Stromal cell of bone marrow (primary cell): ENCODE data around the gene NEURL1B.

Source experiments
- DNase-seq: peaks from one replicate; pipeline ENCODE4 v3.0.0-alpha.2; 2012; ENCODE audit warnings: low read depth

The NEURL1B gene

DNA sequence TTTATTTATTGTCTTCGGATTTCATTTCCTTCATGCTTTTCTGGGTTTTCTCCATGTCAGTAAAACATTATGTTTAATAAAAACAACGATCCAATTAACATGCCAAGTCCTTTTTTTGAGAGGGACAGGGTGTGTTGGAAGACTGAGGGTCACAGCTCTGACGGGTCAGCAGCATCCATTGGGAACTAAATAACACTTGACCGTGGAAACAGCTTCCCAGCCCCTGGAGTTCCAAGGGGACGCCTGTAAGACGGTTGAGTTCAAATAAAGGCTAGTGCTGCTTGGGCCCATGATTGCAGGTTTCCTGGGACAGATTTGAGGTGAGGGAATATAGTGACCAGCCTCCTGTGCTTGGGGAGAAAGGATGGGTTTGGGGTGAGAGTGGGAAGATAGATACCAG, 30.4 kb upstream of the NEURL1B start:
- no peak for DNase-seq

DNA sequence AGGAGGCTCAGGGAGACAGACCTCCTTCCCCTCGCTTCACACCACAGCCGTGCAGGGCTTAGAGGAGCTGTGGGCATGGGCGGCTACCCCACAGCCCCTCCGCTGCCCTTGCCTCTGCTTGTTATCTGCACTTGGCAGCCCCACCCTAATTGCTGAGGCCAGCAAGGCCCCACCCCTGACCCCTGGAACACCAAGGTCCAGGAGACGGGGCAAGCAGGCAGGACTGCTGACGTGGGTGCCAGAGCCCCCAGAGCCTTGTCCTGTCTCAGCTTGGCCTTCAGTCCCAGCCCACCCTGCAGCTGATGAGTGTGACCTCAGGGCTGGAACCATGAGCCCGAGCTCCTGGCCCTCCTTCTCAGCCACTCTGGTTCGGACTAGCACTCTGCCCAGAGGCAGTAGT, 29.1 kb upstream of the NEURL1B start:
- DNase-seq: no peak

DNA sequence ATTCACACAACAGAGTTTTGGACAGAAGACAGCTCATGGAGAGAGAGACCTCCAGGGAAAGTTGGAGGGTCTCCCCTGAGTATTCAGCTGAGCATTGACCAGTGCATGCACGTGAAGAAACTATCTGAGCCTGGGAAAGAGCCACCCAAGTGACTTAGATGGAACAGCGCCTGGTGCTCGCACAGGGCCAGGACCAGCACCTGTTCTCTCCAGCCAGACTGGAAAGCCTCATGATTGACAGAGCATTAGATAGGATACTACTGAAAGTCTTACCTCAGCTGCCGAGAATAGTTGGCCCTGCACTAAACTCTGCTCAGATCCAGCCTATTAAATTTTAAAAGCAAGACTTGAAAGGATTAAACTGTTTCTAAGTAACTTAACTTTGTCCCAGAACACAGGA, 28.3 kb upstream of the NEURL1B start:
- no peak for DNase-seq

DNA sequence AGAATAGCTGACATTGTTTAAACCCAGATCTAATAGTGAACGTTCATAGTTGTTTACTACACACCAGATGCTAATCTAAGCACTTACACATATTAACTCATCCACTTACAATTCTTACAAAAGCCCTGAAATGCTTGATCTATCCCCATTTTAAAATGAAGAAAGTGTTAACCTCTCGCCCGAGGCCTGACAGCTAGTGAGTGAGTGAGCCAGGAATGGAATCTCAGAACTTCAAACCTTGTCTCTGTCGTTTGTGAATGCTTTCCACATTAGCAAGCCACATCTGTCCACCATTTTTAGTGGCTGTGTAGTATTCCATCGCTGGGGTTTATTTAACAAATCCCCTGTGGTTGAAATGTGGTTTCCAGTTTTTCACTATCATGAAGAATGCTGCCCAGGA, 24.9 kb upstream of the NEURL1B start:
- DNase-seq: no peak

DNA sequence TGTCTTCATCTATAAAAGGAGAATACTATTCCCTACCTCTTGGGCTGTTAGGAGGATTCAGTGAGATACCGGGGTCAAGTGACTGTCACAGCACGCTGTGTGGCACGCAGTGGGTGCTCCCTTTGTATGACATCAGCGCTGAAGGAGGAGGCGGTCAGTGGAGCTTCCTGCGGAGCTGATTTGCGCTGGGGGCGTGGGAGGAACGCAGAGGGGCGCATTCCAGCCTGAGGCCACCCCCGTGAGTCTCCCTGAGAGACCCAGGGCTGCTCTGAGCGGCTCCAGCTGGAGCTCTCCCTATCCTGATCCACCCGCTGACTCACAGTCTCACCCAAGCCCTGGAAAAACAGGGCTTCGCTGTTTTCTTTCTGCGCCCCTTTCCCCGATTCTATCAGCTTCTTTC, 24.3 kb upstream of the NEURL1B start:
- no peak for DNase-seq

DNA sequence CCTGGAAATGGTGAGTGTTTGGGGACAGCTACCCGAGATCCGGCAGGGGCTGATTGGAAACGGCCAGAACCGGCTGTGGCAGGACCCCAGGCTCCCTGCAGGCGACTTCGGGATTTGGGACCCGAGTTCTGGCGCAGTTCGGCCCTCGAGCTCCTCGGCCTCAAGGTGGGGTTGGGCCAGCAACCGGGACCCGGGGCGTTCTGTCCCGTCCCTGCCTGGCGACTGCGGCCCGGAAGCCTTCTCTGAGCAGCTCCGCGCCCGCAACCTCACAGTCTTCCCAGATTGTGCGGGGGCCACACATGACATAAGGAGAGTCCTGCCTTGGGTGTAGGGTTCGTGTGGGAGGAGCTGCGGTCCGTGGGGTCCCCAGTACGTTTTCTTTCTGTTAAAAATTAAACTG, 23.2 kb upstream of the NEURL1B start:
- DNase-seq: no peak

DNA sequence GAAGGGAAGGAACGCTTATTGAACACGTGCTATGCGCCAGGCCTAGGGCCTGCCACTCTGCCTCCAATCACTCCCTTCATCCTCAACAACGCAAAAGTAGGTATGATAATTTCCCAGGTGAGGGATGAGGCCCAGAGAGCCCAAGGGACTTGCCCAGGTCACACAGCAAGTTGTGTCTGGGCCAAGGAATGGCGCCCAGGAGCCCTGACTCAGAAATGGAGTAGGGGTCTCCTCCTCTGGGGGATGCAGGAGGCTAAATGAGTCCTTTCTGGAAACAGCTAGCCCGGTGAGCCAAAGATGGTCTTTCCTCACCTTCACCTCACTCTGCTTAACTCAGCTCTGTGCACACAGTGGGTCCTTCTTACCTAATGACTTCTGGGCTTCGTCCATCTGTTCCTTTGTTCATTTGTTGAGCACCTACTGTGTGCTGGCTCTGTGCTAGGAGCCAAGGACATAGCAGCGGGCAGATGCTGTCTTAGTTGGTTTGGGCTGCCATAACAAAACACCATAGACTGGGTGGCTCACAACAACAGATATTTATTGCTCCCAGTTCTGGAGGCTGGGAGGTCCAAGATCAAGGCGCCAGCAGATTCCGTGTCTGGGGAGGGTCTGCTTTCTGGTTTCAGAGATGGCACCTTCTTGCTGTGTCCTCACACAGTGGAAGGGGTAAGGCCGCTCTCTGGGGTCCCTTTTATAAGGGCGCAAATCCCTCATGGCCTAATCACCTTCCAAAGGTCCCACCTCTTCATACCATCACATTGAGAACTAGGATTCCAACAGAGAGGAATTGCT, 22.3 kb upstream of the NEURL1B start:
- DNase-seq: no peak

DNA sequence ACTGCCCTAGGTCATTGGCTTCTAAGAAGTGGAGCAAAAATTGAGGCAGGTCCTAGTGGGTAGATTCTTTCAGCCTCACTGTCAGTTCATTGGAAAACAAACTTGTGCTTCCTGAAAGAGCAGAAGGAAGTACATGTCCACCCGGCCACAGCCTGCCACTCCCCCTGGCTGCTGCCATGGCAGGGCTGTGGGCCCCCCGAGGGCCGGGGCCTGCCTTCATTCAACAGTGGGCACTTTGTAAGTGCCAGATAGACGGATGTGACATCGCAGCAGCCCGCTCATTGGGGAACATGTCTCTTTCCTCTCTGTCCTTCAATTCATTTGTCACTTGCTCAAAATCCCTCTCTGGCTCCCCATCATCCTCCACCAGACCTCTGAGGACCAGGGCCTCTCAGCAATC, 20.6 kb upstream of the NEURL1B start:
- DNase-seq: no peak

DNA sequence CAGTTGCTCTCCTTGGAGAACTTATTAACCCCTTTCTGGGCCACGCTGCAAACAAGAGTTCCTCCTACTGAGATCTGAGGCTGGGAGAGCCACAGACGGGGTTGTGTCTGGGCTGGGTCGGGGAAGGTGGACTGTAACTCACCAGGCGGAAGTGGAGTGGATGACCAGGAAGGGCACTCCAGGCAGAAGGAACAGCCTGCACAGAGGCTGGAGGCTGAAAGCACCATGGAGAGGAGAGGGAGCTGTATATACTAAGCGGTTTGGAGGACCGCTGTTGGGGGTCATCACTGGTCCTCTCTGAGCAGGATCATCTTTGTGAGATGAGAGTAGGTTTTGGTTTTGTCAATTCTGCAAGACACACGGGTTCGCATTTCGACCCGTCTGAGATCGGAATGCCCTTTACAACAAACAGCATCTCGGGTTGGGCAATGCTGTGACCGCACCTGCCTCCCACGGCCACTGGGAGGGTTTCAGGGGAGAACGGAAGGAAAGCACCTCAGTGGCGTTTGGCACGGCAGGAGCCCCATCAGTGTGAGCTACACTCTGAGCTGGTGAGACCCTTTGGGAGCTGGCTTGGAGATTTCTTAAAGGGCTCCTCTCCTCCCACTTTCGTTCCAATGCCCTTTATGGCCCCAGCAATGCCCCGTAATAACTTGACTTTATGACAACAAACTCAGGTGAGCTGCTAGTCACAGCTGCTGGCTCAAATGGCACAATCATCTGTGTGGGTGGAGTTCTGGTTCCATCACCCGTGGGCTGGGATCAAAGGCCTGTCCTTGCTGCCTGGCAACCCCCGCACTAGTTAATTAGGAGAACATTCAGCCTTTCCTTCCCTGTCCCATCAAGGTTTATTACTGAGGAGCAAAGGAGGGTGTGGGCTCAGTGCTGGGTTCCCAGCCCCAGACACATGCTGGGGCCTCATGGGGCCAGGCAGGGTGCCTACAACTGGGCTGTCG, 18.7 kb upstream of the NEURL1B start:
- no peak for DNase-seq

DNA sequence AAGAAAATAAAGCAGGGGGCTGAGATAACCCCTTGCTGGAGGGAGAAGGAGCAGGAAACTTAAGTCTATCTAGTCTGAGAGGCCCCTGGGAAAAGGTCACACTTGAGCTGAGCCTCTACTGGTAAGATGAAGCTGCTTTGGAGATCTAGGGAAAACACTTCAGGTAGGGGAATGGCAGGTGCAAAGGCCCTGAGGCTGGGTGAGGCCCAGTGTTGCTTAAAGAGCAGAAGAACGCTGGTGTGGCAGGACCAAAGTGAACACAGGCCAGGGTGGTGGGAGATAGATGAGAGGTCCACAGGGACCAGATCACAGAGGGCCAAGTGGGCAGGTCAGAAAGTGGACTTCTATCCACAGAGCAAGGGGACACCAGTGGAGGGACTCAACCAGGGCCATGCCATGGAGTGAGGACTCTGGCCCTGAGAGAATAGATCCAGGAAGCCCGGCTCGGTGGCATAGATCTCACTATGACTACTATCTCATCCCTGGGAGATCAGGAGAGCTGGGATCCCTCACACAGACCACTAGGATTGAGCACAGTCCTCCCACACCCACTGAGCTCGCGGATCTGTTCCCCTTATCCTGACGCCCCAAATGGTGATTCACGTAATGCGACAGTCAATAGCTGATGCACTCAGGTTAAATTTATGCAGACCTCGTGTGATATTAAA, 17.6 kb upstream of the NEURL1B start:
- DNase-seq: no peak

DNA sequence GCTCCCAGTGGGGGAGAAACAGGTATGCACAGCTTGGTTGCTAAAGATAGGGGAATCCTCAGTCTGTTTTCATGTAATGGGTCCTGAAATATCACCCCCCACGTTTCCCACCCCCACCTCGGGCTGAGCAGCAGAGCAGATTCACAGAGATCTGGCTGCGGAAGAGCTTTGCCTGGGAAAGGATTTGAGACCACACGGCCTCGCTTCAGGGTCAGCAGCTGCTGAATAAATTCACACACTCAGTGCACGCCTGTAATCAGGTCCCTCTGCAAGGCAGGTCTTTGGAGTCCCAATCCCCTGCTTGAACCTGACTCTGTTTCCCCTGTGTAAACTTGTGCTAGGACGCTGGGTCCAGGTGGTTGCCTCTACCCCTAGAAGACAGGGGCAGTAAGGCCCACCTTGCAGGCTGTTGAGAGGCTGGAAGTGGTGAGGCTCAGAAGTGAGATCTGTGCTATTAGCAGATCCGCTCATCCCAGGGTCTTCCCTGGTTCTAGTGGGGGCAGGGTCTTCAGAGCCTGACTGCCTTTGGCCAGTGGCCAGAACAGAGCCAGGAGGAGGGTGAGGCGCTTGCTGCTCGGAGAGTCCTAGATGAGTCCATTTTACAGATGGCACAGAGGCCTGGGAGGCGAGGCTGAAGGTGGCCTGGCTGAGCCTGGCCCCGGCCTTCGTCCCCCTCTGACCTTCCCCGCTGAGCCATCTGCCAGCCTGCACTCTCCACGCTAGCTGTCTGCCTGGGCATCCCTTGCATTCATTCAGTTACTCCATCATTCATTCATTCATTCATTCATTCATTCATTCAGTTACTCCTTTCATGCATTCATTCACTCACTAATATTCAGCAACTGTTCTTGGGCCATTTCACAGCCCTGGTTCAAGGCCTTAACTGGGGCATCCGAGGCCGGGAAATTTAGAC, 16.7 kb upstream of the NEURL1B start:
- DNase-seq: no peak

DNA sequence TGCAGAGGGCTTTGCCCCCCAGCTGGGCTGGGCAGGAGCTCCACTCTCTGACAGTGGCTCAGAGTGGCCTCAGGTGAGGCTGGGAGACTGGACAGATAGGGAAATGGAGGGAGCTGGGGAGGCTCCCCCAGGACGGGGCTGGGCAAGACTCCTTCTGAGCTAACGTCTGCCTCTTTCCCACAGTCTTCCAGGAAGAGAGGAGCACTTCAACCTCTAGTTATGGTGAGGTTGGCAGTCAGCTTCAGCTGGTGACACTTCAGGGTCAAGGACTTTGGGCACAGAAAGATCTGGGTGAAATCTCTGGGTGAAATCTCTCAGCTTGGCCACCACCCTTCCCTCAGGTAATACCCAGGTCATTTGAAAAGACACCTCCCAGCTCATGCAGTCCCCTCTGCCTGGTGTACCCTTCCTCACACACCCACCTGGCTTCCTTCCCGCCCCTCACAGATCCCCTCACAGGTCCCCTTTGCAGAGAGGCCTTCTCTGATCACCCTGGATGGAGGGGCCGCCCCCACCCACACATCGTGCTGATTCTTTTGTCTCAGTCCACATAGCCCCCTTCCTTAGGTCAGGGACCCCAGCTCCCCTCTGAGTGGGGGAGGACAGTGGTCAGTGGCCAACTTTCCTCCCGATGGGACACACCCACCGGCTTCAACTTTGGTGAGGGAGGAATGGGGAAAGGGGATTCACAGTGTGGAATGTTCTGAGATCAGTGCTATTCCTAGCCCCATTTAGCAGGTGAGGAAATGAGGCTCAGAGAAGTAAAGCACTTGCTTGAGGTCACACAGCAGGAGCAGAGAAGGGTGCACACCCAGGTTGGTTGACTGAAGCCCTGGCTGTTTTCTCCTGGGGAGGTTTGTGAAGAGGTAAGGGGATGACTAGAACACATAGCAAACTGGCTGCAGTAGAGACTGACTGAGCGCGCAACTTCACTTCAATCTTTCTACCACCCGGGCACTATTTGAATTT, 15.8 kb upstream of the NEURL1B start:
- no peak for DNase-seq

DNA sequence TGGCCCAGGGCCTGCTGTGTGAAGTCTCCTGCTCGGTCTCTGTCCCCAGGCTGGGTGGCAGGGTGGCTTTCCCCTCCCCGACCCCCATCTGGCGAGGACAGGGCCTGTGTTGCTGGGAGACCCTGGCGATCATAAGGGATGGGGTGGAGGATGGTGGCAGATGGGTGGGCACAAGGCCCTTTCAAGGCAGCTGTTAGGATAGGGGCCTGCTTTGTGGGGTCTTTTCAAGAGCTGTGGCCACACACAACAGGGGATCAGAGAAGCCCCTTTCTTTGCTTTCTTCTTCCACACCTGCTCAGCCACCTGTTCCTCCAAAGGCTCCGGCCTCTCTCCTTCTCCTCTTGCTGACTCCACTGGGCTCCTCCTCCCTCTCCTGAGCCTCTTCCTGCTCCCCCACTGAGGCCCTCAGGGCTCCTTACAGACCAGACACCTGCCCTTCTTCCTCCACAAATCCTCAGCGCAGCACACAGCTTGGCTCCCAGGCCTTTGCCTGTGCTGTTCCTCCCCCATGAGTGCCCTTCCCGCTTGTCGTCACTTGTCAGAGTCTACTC, 15.0 kb upstream of the NEURL1B start:
- DNase-seq: no peak

DNA sequence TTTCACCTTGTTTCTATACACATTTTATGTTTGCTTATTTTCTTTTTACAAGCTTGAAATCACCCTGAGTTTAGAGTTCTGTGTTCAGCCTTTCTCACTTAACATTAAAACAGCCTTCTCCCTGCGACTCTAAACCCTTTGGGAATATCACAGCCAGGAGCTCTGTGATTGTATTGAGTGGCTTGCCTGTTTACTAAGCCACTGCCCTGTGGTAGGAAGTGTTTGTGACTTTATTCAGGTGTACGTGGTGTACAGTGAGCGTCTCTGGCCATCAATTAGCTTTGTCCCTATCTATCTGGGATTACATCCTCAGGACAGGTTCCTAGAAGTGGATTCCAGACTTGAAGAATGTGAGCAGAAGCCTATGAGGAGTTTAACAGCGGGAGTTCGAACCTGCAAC, 11.0 kb upstream of the NEURL1B start:
- no peak for DNase-seq

DNA sequence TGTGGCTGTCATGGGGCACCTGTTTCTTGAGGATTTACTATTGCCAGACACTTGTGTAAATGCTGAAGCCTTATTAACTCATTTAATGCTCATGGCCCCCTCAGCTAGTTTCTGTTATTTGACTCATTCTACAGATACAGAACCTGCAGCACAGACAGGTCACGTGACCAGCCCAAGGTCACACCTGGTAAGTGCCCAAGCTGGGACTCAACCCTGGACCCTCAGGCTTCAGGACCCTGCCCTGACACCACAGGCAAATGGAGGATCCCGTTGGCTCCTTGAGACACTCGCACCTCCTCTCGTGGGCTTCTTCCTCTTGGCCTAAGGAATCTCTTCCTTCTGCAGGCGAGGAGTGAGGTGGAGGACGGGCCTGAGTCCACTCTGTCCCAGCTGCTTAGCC, 10.6 kb upstream of the NEURL1B start:
- DNase-seq: no peak

DNA sequence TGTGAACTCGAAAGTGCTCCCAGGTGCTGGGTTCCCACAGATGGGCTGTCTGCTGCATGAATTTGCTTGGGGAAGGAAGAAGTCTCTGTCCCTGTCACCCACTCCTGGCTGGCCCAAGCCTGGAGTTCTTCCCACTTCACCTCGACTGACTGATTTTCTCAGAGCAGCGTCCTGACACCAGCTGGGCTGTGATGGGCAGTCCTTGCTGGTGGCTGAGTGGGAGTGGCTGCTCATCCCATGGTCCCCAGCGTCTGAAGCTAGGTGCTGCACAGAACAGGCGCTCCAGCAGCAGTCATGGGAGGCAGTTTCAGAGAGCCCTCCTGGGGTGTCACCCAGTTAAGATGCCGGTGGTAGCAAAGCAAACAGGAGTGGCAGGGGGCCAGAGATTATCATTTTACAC, 10.1 kb upstream of the NEURL1B start:
- DNase-seq: no peak

DNA sequence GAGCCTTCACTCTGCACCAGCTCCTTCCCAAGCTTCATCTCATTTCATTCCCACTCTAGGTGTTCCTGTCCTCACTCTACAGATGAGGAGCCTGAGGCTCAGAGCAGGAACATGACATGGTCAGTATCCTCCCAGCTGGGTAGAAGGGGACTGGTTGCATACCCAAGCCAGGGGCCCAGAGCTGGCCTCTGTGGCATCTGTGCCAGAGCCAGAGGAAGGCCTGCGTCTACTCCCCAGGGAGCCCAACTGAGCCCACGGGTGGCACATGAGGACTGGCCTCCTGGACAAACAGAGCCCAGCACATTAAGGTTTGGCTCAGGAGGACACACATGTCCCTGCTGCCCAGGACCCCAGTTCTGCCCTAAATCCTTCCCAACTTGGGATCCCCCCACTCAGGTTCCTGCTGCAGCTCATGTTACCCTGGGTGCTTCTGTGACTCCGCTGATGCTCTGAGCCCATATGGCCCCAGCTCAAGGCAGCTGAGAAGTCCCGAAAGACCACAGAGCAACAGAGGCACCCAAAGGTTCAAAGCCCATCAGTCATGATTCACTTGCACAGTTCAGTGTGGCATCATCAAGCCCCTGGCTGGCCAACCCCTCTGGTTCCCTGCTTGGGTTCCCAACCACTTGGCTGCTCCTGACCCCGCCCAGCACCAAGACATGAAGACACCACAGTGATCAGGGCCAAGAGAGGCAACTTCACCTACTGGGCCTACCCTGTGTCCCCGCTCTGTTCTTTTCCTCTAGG, 8.5 kb upstream of the NEURL1B start:
- no peak for DNase-seq

DNA sequence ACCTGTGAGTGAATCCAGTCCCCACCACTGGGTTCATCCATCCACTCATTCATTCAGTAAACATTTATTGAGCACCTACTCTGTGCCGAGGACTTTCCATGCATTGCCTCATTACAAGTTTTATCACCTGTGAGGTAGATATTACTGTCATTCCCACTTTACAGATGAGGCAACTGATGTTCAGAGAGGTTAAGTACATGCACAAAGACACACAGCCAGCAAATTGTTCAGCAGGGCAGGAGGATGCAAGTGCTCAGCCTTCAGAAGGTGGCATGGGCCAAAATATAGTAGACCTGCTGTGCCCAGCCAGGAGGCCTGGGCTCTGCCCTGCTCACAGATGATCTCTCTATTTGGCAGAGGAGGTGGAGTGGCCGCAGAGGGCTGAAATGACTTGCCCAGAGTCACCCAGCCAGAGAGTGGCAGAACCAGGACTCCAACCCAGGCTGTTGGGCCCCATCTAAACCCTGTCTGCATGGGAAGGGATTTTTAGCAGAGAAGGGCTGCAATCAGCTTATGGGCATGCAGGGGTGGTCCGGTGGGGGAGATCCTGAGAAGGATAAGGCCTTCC, 7.6 kb upstream of the NEURL1B start:
- no peak for DNase-seq
